ENCODE results near the gene LHFPL3. TPM values are rescaled to one million over a fixed set of nuclear protein-coding genes. Genes with fewer than 3 reads are reported as not detected.
A peak's percentile ranks its signal among the peaks of the same experiment; 100 is the strongest.

Gene LHFPL3
- total and polyA plus RNA-seq, 9 of the 15 experiments (the other 6 are each of a cell fraction or from before 2014, with no cell fraction given): 0.21 to 0.52 TPM; not detected in 7

DNA sequence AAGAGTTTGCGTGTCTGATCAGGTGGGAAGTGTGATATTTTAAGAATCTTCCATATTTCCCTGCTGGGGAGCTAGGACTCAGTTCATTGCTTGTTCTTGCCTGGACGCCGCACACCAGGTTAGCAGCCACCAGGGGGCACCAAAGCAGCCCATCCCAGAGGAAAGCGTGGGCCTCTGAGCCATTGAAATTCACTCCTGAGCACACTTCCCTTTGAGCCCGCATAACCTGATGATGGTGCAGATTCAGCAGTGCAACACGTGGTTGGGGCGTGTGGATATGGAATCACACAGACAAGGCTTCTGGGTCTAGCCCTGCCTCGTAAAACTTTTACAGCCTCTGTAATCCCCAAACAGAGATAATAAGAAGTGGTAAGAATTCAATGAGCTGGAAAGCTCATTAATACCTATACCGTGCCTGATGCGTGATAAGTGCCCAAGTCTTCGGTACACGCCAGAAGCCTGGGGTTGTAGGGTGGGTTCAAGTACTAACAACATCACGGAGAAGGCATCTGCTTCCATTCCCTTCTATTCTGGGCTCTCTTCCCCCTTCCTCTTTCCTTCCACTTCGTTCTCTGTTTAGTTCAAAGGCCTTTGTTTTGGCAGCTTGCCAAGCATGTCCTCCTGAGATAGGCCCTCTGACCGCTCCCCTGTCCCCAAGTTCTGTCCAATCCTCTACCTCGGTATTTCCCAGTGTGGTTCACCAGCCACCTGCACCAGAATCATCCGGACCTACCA lies 555.5 kb downstream of the LHFPL3 start (continued):
- TF ChIP-seq PRDM10 (IDR thresholded peaks at IDR 0.05; ENCODE audit: partially characterized antibody) (no peak), ILF3 (IDR thresholded peaks at IDR 0.05; ENCODE audit: borderline replicate concordance) (no peak), PHB (CRISPR knock-in tag; IDR thresholded peaks at IDR 0.05) (no peak), SIN3A (IDR thresholded peaks at IDR 0.05; ENCODE audit: borderline replicate concordance in 2 of 2, control insufficient read depth in 1 of 2, low read depth in 2 of 2, low read length in 2 of 2) (peak in 1 of 2 experiments; percentile 19; a peak in 1 of 4 replicates), CBX8 (IDR thresholded peaks at IDR 0.05; ENCODE audit: borderline replicate concordance, extremely low read depth, low read depth, low read length, poor library complexity, severe bottlenecking) (no peak), HMG20B (CRISPR knock-in tag; IDR thresholded peaks at IDR 0.05) (no peak), COPS2 (conservative IDR thresholded peaks at IDR 0.05) (no peak), NONO (IDR thresholded peaks at IDR 0.05; ENCODE audit: low read depth in 2 of 2, low read length in 1 of 2) (no peak), FOSL1 (tag; conservative IDR thresholded peaks at IDR 0.05) (peak; percentile 34), FOXJ2 (tag; IDR thresholded peaks at IDR 0.05) (no peak), POLR2AphosphoS2 (IDR thresholded peaks at IDR 0.05; ENCODE audit: low read length) (no peak), MAFK (IDR thresholded peaks at IDR 0.05; ENCODE audit: low read length) (peak; percentile 69), ATF1 (CRISPR knock-in tag; IDR thresholded peaks at IDR 0.05) (no peak), ATF1 (tag; IDR thresholded peaks at IDR 0.05) (peak; percentile 75), EP300 (IDR thresholded peaks at IDR 0.05; ENCODE audit: low read length) (peak; percentile 33), CHCHD3 (CRISPR knock-in tag; IDR thresholded peaks at IDR 0.05) (no peak), GATA2 (CRISPR knock-in tag; IDR thresholded peaks at IDR 0.05) (no peak; the same call in 1 of the 2 replicates)
- TF ChIP-seq, protein P1, sequence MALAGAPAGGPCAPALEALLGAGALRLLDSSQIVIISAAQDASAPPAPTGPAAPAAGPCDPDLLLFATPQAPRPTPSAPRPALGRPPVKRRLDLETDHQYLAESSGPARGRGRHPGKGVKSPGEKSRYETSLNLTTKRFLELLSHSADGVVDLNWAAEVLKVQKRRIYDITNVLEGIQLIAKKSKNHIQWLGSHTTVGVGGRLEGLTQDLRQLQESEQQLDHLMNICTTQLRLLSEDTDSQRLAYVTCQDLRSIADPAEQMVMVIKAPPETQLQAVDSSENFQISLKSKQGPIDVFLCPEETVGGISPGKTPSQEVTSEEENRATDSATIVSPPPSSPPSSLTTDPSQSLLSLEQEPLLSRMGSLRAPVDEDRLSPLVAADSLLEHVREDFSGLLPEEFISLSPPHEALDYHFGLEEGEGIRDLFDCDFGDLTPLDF (CRISPR knock-in tag; IDR thresholded peaks at IDR 0.05): 0 out of 2 replicates have a peak, but pooled peaks have one; percentile 17
- TF ChIP-seq, protein P2, sequence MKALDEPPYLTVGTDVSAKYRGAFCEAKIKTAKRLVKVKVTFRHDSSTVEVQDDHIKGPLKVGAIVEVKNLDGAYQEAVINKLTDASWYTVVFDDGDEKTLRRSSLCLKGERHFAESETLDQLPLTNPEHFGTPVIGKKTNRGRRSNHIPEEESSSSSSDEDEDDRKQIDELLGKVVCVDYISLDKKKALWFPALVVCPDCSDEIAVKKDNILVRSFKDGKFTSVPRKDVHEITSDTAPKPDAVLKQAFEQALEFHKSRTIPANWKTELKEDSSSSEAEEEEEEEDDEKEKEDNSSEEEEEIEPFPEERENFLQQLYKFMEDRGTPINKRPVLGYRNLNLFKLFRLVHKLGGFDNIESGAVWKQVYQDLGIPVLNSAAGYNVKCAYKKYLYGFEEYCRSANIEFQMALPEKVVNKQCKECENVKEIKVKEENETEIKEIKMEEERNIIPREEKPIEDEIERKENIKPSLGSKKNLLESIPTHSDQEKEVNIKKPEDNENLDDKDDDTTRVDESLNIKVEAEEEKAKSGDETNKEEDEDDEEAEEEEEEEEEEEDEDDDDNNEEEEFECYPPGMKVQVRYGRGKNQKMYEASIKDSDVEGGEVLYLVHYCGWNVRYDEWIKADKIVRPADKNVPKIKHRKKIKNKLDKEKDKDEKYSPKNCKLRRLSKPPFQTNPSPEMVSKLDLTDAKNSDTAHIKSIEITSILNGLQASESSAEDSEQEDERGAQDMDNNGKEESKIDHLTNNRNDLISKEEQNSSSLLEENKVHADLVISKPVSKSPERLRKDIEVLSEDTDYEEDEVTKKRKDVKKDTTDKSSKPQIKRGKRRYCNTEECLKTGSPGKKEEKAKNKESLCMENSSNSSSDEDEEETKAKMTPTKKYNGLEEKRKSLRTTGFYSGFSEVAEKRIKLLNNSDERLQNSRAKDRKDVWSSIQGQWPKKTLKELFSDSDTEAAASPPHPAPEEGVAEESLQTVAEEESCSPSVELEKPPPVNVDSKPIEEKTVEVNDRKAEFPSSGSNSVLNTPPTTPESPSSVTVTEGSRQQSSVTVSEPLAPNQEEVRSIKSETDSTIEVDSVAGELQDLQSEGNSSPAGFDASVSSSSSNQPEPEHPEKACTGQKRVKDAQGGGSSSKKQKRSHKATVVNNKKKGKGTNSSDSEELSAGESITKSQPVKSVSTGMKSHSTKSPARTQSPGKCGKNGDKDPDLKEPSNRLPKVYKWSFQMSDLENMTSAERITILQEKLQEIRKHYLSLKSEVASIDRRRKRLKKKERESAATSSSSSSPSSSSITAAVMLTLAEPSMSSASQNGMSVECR (CRISPR knock-in tag; IDR thresholded peaks at IDR 0.05): peak; percentile 60; the same call in 1 of the 2 replicates

All from K562 (cell line).